Measurements from ENCODE around the gene MAF. TPM values are rescaled to one million over a fixed set of nuclear protein-coding genes. Genes with fewer than 3 reads are reported as not detected.

The MAF gene
- polyA plus RNA-seq, 1 experiment, result 0.07 TPM

- no peak for DNase-seq (ENCODE audit: low read depth, low spot score)
Measured at GRCh38 chr16:79618692-79619050, 18.1 kb upstream of the MAF start.

GRCh38 chr16:79618041-79618691, 17.6 kb upstream of the MAF start:
- ChIA-PET CTCF (no interaction called here), POLR2A (no interaction called here)
- no peak for TF ChIP-seq CTCF (IDR thresholded peaks at IDR 0.05; ENCODE audit: low read depth, low read length)
- DNase-seq (ENCODE audit: low read depth, low spot score), result no peak
- Histone ChIP-seq H3K27ac (ENCODE audit: low read depth, low read length) (no peak overlapping the region), H3K4me3 (ENCODE audit: low read depth, low read length) (no peak overlapping the region), H3K9me3 (ENCODE audit: control insufficient read depth, insufficient read depth, low read length) (no peaks in the 10 kb centered on the region), H3K27me3 (ENCODE audit: control insufficient read depth, insufficient read depth, low read length) (no peaks in the 10 kb centered on the region)

More at GRCh38 chr16:79618692-79619050, 18.1 kb upstream of the MAF start:
- H3K27ac ChIP-seq (ENCODE audit: low read depth, low read length), result no peak overlapping the region
- no peak for TF ChIP-seq CTCF (IDR thresholded peaks at IDR 0.05; ENCODE audit: low read depth, low read length)
- ChIA-PET POLR2A (no interaction called here), CTCF (no interaction called here)
- no peak overlapping the region for H3K4me3 ChIP-seq (ENCODE audit: low read depth, low read length)
- no peaks in the 10 kb centered on the region for H3K9me3 ChIP-seq (ENCODE audit: control insufficient read depth, insufficient read depth, low read length)
- no peaks in the 10 kb centered on the region for H3K27me3 ChIP-seq (ENCODE audit: control insufficient read depth, insufficient read depth, low read length)

- no peak for DNase-seq (ENCODE audit: low read depth, low spot score)
- no peak for TF ChIP-seq CTCF (IDR thresholded peaks at IDR 0.05; ENCODE audit: low read depth, low read length)
- CTCF ChIA-PET, result interaction anchor here (0.8 kb wide), 1 partner anchor 11 kb away, joined by 5 read pairs; no protein-coding TSS in a partner anchor
- POLR2A ChIA-PET, result no interaction called here
- Histone ChIP-seq H3K27me3 (ENCODE audit: control insufficient read depth, insufficient read depth, low read length) (no peaks in the 10 kb centered on the region), H3K9me3 (ENCODE audit: control insufficient read depth, insufficient read depth, low read length) (no peaks in the 10 kb centered on the region), H3K4me3 (ENCODE audit: low read depth, low read length) (no peak overlapping the region), H3K27ac (ENCODE audit: low read depth, low read length) (no peak overlapping the region)
Measured at GRCh38 chr16:79613009-79613408, 12.5 kb upstream of the MAF start.

GRCh38 chr16:79612207-79612606, 11.7 kb upstream of the MAF start:
- DNase-seq (ENCODE audit: low read depth, low spot score), result no peak
- CTCF ChIA-PET, result no interaction called here

GRCh38 chr16:79610771-79611170, 10.2 kb upstream of the MAF start:
- DNase-seq (ENCODE audit: low read depth, low spot score), result no peak
- H3K4me3 ChIP-seq (ENCODE audit: low read depth, low read length), result no peak overlapping the region
- no peak overlapping the region for H3K27ac ChIP-seq (ENCODE audit: low read depth, low read length)
- no peaks in the 10 kb centered on the region for H3K9me3 ChIP-seq (ENCODE audit: control insufficient read depth, insufficient read depth, low read length)
- CTCF ChIA-PET, result no interaction called here
- no peak for TF ChIP-seq CTCF (IDR thresholded peaks at IDR 0.05; ENCODE audit: low read depth, low read length)
- POLR2A ChIA-PET, result no interaction called here
- no peaks in the 10 kb centered on the region for H3K27me3 ChIP-seq (ENCODE audit: control insufficient read depth, insufficient read depth, low read length)

More at GRCh38 chr16:79612207-79612606, 11.7 kb upstream of the MAF start:
- H3K4me3 ChIP-seq (ENCODE audit: low read depth, low read length), result no peak overlapping the region
- TF ChIP-seq CTCF (IDR thresholded peaks at IDR 0.05; ENCODE audit: low read depth, low read length), result no peak
- POLR2A ChIA-PET, result no interaction called here
- no peaks in the 10 kb centered on the region for H3K27me3 ChIP-seq (ENCODE audit: control insufficient read depth, insufficient read depth, low read length)
- no peaks in the 10 kb centered on the region for H3K9me3 ChIP-seq (ENCODE audit: control insufficient read depth, insufficient read depth, low read length)
- no peak overlapping the region for H3K27ac ChIP-seq (ENCODE audit: low read depth, low read length)

Measured in AG04450 (cell line).